GM12801 (cell line): ENCODE results near the gene TMEM178B.

Experiments
- TF ChIP-seq, protein P1 (sequence below): IDR thresholded peaks from one replicate; pipeline ENCODE4 v1.5.1; 2011; ENCODE audit warnings: control low read depth; ENCODE audit not compliant: insufficient read length; ENCODE audit errors: extremely low read depth

The TMEM178B gene

DNA sequence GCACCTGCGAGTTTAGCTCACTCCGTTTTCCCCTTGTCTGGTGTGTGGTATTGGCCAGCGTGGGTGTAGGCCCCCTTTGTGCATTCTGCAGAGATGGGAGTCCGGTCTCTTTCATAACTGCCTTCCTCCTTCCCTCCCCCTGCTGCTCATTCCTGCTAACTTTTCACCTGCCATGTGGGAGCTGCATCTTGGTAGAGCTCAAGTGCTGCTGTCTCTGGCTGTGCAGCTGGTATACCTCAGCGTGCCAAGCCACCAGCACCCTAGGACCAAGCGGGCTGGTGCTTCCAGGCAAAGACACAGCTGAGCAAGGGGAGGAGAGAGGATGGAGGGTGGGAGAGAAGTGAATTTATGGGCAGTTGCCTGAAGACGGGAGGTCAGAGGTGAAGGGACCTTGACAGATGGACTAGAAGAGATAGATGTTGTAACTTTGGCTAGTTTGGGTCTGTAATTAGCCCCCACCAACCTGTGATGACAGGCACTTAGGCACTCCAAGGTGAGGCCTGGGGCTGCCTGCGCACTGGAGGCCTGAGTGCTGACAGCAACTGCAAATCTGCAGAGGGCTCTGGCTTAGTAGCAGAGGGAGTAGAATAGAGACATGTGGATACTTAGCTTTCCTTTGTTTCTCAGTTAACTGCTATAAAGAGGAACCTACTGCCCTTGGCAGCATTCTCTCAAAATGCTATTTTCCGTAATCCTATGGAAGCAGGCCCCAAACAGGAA lies 328.6 kb downstream of the TMEM178B start:
- TF ChIP-seq, protein P1, sequence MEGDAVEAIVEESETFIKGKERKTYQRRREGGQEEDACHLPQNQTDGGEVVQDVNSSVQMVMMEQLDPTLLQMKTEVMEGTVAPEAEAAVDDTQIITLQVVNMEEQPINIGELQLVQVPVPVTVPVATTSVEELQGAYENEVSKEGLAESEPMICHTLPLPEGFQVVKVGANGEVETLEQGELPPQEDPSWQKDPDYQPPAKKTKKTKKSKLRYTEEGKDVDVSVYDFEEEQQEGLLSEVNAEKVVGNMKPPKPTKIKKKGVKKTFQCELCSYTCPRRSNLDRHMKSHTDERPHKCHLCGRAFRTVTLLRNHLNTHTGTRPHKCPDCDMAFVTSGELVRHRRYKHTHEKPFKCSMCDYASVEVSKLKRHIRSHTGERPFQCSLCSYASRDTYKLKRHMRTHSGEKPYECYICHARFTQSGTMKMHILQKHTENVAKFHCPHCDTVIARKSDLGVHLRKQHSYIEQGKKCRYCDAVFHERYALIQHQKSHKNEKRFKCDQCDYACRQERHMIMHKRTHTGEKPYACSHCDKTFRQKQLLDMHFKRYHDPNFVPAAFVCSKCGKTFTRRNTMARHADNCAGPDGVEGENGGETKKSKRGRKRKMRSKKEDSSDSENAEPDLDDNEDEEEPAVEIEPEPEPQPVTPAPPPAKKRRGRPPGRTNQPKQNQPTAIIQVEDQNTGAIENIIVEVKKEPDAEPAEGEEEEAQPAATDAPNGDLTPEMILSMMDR, result no peak

DNA sequence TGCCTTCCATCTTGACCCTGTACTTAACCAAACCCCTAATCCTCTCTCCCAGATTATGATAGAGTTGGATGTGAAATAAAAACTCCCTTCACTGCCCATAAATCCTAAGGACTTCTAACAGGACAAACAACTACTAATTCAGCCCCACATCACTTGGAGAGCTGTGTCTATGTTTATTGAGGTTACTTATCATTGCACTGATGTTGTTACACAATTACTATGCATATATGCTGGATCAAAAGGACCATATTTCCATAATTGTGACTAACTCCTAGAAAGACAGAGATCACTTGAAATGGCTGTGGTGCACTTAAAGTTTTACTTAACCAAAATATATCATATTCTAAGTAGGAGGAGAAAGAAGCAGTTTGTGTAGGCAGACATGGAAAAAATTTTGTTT lies 332.5 kb downstream of the TMEM178B start:
- TF ChIP-seq, protein P1, result no peak

DNA sequence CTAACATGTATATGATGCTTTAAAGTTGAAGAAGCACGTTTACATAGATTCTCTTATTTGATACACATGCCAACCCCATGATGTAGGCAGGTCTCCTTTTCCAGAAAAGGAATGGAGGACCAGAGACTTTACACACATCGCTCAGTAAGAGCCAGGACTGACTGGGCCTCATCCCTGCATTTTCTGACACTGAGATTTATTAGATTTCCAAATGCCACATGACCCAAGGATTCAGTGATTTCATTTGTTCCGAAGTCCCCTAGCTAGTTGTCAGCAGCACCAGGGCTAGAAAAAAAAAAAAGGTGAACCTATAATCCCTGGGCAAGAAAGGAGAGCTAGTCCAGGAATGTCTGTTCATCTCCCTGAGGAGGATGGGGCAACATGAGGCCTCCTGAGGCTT lies 334.0 kb downstream of the TMEM178B start:
- TF ChIP-seq, protein P1, result no peak

DNA sequence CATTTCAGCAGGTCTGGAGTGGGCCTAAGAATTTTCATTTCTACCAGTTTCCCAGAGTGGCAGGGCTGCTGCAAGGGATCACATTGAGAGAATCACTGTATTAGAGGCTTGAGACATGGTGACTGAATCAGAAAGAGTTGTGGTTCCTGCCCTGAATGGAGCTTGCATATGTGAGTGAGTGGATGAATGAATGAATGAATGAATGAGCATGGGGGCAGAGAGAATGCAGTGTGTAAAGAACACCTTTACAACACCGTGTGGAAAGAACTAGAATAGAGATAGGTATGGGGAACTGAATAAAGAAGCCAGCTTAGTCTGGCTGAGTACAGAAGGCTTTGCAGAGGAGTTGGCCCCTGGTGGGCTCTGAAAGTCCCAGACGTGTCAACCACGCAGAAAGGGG lies 334.6 kb downstream of the TMEM178B start:
- TF ChIP-seq, protein P1, result no peak

DNA sequence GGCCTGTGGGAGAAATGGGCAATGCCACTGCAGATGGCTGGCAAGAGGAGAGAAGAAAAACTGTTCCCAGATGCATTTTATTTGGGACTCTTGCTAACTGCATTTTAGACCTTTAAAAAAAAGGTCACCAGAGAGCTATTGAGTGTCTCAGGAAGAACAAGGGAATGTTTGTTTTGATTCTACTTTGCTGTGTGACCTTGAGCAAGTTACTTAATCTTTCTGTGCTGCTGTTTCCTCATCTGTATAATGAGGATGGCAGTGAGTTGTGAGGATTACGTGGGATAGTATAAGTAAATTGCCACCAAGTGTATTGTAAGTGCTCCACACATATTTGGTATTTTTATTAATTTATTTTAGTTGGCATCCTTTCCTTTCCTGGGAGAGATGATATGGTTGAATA lies 335.4 kb downstream of the TMEM178B start:
- TF ChIP-seq, protein P1, result no peak

DNA sequence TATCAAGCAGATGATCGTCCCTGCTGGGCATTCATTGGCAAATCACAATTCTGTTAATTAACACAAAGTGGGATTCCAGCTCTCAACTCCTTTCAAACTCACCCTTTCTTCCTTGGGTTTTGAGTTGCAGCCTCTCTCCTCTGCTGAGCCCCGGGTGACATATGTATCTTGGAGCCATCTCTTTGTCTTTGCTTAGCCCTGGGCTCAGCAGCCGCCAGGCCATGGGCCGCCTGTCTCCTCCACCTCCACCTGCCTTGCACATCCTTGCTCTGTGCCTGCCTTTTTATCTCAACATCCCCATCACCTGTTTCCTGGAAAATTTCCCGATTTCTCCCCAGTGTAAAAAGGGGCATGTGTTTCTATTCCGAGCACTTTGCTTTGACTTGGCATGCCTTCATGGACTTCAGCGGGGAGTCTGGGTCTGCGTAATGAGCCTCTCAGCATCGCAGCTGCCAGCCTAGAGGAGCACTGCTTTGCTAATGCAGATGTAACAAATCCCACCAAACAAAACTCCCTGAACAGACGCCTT lies 336.0 kb downstream of the TMEM178B start:
- TF ChIP-seq, protein P1, result no peak

DNA sequence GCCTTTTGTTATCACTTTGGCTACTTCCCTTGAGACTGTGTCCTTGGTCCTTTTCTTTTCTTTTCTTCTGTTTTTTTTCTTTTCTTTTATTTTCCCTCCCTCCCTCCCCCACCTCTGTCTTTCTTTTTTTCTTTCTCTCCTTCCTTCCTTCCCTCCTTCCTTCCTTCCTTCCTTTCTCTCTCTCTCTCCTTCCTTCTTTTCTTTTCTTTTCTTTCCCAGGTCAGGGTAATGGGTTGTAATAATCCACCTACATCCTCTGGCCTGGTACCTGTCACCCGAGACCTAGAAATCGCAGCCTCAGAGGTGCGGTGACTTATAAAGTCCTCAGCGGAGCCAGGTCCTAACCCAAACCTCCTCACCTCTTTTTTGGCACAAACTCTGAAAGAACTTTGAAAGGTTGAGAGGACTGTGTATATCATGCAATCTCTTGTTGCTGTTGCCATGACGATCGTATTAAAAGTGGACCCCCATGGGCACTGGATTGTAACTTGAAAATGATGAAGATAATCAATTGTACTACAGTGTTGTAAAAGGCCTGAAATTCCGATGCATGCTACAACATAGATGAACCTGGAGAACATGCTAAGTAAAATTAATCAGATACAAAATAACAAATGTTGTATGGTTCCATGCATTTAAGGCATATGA lies 336.6 kb downstream of the TMEM178B start:
- TF ChIP-seq, protein P1, result no peak
